HepG2 (cell line): ENCODE results near the gene VDAC1. TPM values are rescaled to one million over a fixed set of nuclear protein-coding genes. Genes with fewer than 3 reads are reported as not detected.

Source experiments
- AGO2 ChIP-seq: fragments of 200-400 bp; formaldehyde crosslinking; optimal IDR thresholded peaks from 2 replicates; pipeline ENCODE3; 2017; ENCODE audit warnings: mild to moderate bottlenecking, low read depth, low read length, moderate library complexity
- CEBPB ChIP-seq: IDR thresholded peaks from 2 replicates; pipeline ENCODE4 v1.6.1; 2011; ENCODE audit warnings: low read depth, low read length, improper control_type of control experiment, borderline replicate concordance
- DMTF1 ChIP-seq: sonication (generic); formaldehyde crosslinking; IDR thresholded peaks from 2 replicates; pipeline ENCODE4 v1.4.0; 2020; ENCODE audit warnings: mild to moderate bottlenecking, missing genetic modification reagents
- FOXA3 ChIP-seq: IDR thresholded peaks from 2 replicates; pipeline ENCODE4 v1.6.1; 2016; ENCODE audit warnings: missing genetic modification reagents, missing compliant biosample characterization
- HDAC2 ChIP-seq: sonication (generic); formaldehyde crosslinking; IDR thresholded peaks from 2 replicates; pipeline ENCODE4 v1.4.0; 2020; ENCODE audit warnings: missing genetic modification reagents
- HNF4A ChIP-seq: sonication (generic); formaldehyde crosslinking; IDR thresholded peaks from 2 replicates; pipeline ENCODE4 v1.4.0; 2020; ENCODE audit warnings: missing genetic modification reagents
- JDP2 ChIP-seq: sonication (generic); formaldehyde crosslinking; IDR thresholded peaks from 2 replicates; pipeline ENCODE4 v1.8.1; 2022; ENCODE audit warnings: missing genetic modification reagents, borderline replicate concordance
- LRRFIP1 ChIP-seq: sonication (generic); formaldehyde crosslinking; conservative IDR thresholded peaks from 2 replicates; pipeline ENCODE4 v1.4.0; 2020; ENCODE audit warnings: missing genetic modification reagents
- MXD1 ChIP-seq: sonication (generic); formaldehyde crosslinking; IDR thresholded peaks from 2 replicates; pipeline ENCODE4 v1.4.0; 2020; ENCODE audit warnings: mild to moderate bottlenecking, missing genetic modification reagents
- NR2F1 ChIP-seq, 2 experiments: fragments of 450-650 bp in 1 of 2; formaldehyde crosslinking in 1 of 2; IDR thresholded peaks; 2 replicates each; pipeline versions ENCODE4 v1.5.0 to v1.6.1; 2016 to 2020; ENCODE audit warnings: mild to moderate bottlenecking in 1 of 2, missing compliant biosample characterization in 1 of 2, missing genetic modification reagents in 1 of 2, moderate library complexity in 1 of 2
- POGK ChIP-seq: sonication (generic); formaldehyde crosslinking; conservative IDR thresholded peaks from 2 replicates; pipeline ENCODE4 v1.8.0; 2022; ENCODE audit warnings: mild to moderate bottlenecking, moderate library complexity, missing genetic modification reagents
- POLR2G ChIP-seq: fragments of 200-400 bp; formaldehyde crosslinking; IDR thresholded peaks from 2 replicates; pipeline ENCODE4 v1.6.1; 2018; ENCODE audit warnings: mild to moderate bottlenecking, low read depth, low read length, moderate library complexity
- UBTF ChIP-seq: sonication (generic); formaldehyde crosslinking; IDR thresholded peaks from 2 replicates; pipeline ENCODE4 v1.4.0; 2020; ENCODE audit warnings: mild to moderate bottlenecking, missing genetic modification reagents
- ZBTB3 ChIP-seq: sonication (generic); formaldehyde crosslinking; IDR thresholded peaks from 2 replicates; pipeline ENCODE4 v1.4.0; 2020; ENCODE audit warnings: low read depth, mild to moderate bottlenecking, moderate library complexity, missing genetic modification reagents, borderline replicate concordance
- ZNF20 ChIP-seq: sonication (generic); formaldehyde crosslinking; IDR thresholded peaks from 2 replicates; pipeline ENCODE4 v1.4.0; 2020; ENCODE audit warnings: mild to moderate bottlenecking, moderate library complexity, missing genetic modification reagents
- ZNF570 ChIP-seq: sonication (generic); formaldehyde crosslinking; IDR thresholded peaks from 2 replicates; pipeline ENCODE4 v1.4.0; 2020; ENCODE audit warnings: mild to moderate bottlenecking, missing genetic modification reagents, borderline replicate concordance
- ZNF773 ChIP-seq: sonication (generic); formaldehyde crosslinking; IDR thresholded peaks from 2 replicates; pipeline ENCODE4 v1.4.0; 2020; ENCODE audit warnings: missing genetic modification reagents, borderline replicate concordance
- polyA plus RNA-seq, 8 experiments: library from polyadenylated mRNA; depleted of rRNA in 3 of 8; stranded (reverse) in 7 of 8; unstranded in 1 of 8; fragments of >200 nt; fragmentation: Illumina TruSeq in 4 of 8; extraction: Trizol in 4 of 8; gene quantifications; 2 replicates each; pipeline versions ENCODE4 v1.2.1 to v1.2.3, GENCODE V29; 2011 to 2016; ENCODE audit warnings: low read depth in 4 of 8, missing spikeins in 1 of 8, mixed read lengths in 1 of 8; ENCODE audit not compliant: insufficient read depth in 1 of 8
- total RNA-seq, 5 experiments: library from RNA; depleted of rRNA; stranded (reverse); fragments of >200 nt; fragmentation: Illumina TruSeq; extraction: Trizol; gene quantifications; 2 replicates each; pipeline ENCODE4 v1.2.3, GENCODE V29; 2016; ENCODE audit warnings: low read depth in 1 of 5

The VDAC1 gene
- total and polyA plus RNA-seq, 2 of the 13 experiments (the other 11 are each of a cell fraction or from before 2014, with no cell fraction given): 112 to 380 TPM

- no peak for TF ChIP-seq MXD1 (CRISPR knock-in tag)
- 0 out of 2 replicates have a peak, but pooled peaks have one; percentile 24 for TF ChIP-seq UBTF
- TF ChIP-seq JDP2: no peak
- TF ChIP-seq POGK: no peak
- TF ChIP-seq POLR2G: 0 out of 2 replicates have a peak, but pooled peaks have one; percentile 45
- TF ChIP-seq ZBTB3 (CRISPR knock-in tag): no peak
- no peak for TF ChIP-seq ZNF570 (CRISPR knock-in tag)
- TF ChIP-seq LRRFIP1 (CRISPR knock-in tag): no peak
- TF ChIP-seq DMTF1 (CRISPR knock-in tag): no peak
- TF ChIP-seq HDAC2: no peak
- TF ChIP-seq ZNF20 (CRISPR knock-in tag): no peak
- TF ChIP-seq CEBPB: no peak
- no peak for TF ChIP-seq ZNF773
- no peak for TF ChIP-seq NR2F1 (CRISPR knock-in tag; IDR thresholded peaks at IDR 0.05)
- peak; percentile 40; the same call in 1 of the 2 replicates for TF ChIP-seq HNF4A (CRISPR knock-in tag)
- TF ChIP-seq FOXA3 (CRISPR knock-in tag): peak; percentile 11; the same call in 1 of the 2 replicates
- no peak for TF ChIP-seq AGO2
Measured at GRCh38 chr5:133977161-133977787, 27.5 kb downstream of the VDAC1 start (continued).
